GM10266 (cell line): Measurements from ENCODE around the gene FOXO3.

Experiments
- DNase-seq: peaks from one replicate; pipeline ENCODE4 v3.0.0; 2012; ENCODE audit errors: extremely low spot score
- TF ChIP-seq, protein P1 (sequence below): IDR thresholded peaks from 2 replicates; pipeline ENCODE4 v1.5.1; 2012; ENCODE audit warnings: mild to moderate bottlenecking, low read depth; ENCODE audit not compliant: control insufficient read depth, insufficient read depth; ENCODE audit errors: missing control alignments

Gene FOXO3

GRCh38 chr6:108578595-108579327, 18.0 kb downstream of the FOXO3 start:
- TF ChIP-seq, protein P1, sequence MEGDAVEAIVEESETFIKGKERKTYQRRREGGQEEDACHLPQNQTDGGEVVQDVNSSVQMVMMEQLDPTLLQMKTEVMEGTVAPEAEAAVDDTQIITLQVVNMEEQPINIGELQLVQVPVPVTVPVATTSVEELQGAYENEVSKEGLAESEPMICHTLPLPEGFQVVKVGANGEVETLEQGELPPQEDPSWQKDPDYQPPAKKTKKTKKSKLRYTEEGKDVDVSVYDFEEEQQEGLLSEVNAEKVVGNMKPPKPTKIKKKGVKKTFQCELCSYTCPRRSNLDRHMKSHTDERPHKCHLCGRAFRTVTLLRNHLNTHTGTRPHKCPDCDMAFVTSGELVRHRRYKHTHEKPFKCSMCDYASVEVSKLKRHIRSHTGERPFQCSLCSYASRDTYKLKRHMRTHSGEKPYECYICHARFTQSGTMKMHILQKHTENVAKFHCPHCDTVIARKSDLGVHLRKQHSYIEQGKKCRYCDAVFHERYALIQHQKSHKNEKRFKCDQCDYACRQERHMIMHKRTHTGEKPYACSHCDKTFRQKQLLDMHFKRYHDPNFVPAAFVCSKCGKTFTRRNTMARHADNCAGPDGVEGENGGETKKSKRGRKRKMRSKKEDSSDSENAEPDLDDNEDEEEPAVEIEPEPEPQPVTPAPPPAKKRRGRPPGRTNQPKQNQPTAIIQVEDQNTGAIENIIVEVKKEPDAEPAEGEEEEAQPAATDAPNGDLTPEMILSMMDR, result no peak
- no peak for DNase-seq

GRCh38 chr6:108579328-108579721, 18.6 kb downstream of the FOXO3 start:
- DNase-seq, result no peak
- TF ChIP-seq, protein P1, result no peak

- TF ChIP-seq, protein P1, result no peak
- DNase-seq, result no peak
Measured at GRCh38 chr6:108580646-108581045, 19.9 kb downstream of the FOXO3 start.

GRCh38 chr6:108581237-108581931, 20.7 kb downstream of the FOXO3 start:
- TF ChIP-seq, protein P1, result no peak
- DNase-seq, result no peak

- TF ChIP-seq, protein P1, result no peak
- DNase-seq, result no peak
Measured at GRCh38 chr6:108581932-108582475, 21.3 kb downstream of the FOXO3 start.

GRCh38 chr6:108582618-108583017, 21.9 kb downstream of the FOXO3 start:
- TF ChIP-seq, protein P1, result no peak

GRCh38 chr6:108584323-108584722, 23.6 kb downstream of the FOXO3 start:
- TF ChIP-seq, protein P1, result no peak
- no peak for DNase-seq

More at GRCh38 chr6:108582618-108583017, 21.9 kb downstream of the FOXO3 start:
- DNase-seq, result no peak
